Right lung (tissue), 5 donors: ENCODE measurements around the gene RBM20. TPM values are rescaled to one million over a fixed set of nuclear protein-coding genes. Genes with fewer than 3 reads are reported as not detected.

Experiments used
- DNase-seq, 2 donors: peaks; one replicate each; pipeline ENCODE4 v3.0.0-alpha.2; 2013
- polyA plus RNA-seq, 5 donors: library from polyadenylated mRNA; unstranded; fragments of 120-200 nt; gene quantifications; one replicate each; pipeline versions ENCODE4 v1.2.1 to v1.2.3, GENCODE V29; 2013; ENCODE audit warnings: inconsistent platforms in 1 of 5, low replicate concordance in 1 of 5; ENCODE audit not compliant: insufficient read length in 5 of 5, insufficient read depth in 1 of 5

Gene RBM20
- polyA plus RNA-seq, 5 donors = 1.1 to 1.6 (median 1.4) TPM

- DNase-seq = no peak
Observed at GRCh38 chr10:110870823-110871297, 226.7 kb downstream of the RBM20 start.

- peak; percentile 99 to 100 for DNase-seq
Observed at GRCh38 chr10:110871298-110872084, 227.4 kb downstream of the RBM20 start, which contains the start of gene PDCD4. Gene PDCD4 (plus strand): TSS chr10:110871928. CDS start chr10:110876028, 4,100 bp downstream.

GRCh38 chr10:110872145-110872983 lies 228.2 kb downstream of the RBM20 start:
- peak; percentile 87 to 89 for DNase-seq

DNA sequence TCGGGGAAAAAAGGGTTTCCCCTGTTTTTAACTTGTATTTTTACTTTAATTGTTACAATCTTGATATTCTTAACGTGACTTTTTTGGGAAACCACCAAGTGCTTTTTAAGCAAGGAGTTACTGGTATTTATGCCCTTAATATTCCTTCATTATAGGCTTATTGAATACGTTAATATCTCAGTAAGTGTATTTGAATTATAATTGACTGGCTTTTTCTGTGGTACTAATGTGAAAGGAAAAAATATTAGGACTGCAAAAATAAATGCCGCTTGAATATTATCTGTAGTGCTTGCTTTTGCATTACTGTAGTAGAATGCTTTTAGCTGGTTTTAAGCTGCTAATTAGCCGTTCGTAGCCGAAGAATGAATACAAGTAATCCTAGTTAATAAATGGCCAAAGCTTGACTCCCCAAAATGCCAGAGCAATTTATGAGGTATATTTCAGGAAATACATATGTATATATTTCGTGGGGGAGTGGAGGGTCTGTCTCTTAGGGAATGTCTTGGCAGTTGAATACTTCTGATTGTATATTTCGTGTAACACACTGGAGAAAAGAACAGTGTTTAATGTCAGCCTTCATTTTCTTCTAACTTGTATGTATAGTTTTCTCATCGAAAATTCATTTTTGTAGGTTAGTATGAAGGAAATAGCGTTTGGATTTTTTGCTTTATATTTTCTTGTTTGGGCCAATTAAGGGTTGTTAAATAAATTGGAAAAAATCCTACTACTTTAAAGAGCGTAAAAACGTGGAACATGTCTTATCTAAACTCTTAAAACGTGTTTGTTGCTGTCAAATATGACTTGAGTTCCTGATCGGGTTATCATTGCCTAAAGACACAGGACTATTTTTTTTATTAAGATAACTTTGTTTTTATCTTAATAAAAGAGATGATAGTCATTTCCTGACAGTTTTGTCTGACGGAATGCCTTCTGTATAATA lies 229.1 kb downstream of the RBM20 start:
- DNase-seq = peak; percentile 31 to 36

DNA sequence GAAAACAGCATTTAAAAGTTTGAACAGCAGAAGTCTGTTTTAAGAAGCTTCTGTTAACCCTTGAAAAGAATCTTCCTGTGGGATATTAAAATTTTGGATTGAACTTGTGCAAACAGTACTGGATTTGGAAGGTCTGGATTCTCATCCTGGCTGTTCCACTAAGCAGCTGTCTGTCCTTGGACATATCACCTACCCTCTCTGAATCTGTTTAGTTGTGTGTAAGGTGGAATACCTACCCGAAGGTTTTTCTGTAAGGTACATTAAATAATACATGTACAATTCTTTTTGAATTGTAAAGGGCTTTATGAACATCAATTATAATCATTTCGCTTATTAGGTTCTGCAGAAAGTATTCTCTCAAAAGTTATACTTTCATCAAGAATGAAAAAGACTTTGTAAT lies 229.8 kb downstream of the RBM20 start:
- no peak for DNase-seq

DNA sequence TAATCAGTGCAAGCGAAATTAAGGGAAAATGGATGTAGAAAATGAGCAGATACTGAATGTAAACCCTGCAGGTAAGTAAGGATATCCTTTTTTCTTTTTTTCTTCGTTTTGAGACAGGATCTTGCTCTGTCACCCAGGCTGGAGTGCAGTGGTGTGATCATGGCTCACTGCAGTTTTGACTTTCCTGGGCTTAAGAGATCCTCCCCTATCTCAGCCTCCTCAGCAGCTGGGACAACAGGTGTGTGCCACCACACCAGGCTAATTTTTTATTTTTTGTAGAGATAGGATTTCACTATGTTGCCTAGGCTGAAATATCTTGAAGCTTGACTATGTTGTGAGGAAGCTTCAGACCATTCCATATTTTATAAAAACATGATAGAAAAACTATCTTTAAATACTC lies 231.9 kb downstream of the RBM20 start:
- DNase-seq = no peak

GRCh38 chr10:110876788-110877187 lies 232.7 kb downstream of the RBM20 start:
- DNase-seq = no peak

- DNase-seq = no peak
Observed at GRCh38 chr10:110880012-110880411, 235.9 kb downstream of the RBM20 start.

GRCh38 chr10:110881247-110881646 lies 237.1 kb downstream of the RBM20 start:
- DNase-seq = no peak

DNA sequence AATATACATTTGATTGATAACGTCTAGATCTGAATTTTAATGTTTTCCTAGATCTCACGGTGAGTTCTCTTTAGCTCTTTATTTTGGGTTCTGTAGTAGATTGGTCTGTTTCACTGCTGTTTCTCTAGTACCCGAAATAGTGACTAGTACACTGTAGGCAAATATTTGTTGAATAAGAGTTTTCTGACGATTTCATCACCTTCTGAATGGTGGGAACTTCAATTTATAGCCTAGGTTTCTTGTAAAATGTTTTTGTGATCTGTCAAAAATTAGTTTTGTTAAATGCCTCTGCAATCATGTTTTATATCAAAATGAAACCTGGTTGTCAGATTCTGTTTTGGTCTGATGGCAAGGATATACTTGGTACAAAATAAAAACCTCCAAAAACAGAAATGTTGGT lies 237.8 kb downstream of the RBM20 start:
- DNase-seq = no peak

DNA sequence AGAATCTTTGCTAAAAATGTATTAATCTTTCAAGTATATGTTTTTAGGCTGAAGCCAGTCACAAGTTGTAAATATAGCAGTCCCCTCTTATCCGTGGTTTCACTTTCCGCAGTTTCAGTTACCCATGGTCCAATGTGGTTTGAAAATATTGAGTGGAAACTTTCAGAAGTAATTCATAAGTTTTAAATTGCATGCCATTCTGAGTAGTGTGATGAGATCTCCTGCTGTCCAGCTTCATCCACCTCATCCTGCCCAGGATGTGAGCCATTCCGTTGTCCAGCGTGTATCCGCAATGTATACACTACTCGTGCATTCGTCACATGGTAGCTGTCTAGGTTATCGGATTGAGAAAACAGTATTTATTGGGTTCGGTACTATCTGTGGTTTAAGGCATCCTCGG lies 239.8 kb downstream of the RBM20 start:
- DNase-seq = no peak

GRCh38 chr10:110885932-110886674 lies 242.0 kb downstream of the RBM20 start:
- DNase-seq = no peak

DNA sequence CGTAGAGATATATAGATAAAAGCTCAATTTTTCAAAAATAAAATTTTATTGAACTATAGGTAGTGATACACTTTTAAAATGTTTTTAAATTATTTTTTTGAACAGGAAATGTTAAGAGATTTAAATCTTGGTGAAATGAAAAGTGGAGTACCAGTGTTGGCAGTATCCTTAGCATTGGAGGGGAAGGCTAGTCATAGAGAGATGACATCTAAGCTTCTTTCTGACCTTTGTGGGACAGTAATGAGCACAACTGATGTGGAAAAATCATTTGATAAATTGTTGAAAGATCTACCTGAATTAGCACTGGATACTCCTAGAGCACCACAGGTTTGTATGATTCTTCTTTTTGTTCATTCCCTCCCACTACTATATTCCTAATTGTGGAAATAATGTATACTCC lies 243.4 kb downstream of the RBM20 start:
- DNase-seq = no peak

Other genes with a start within 250 kb of the RBM20 start
- gene DUSP5, start 146.4 kb upstream of the RBM20 start, polyA plus RNA-seq = 10 to 100 TPM in 4 of 5 donors, 1 to 10 TPM in 1; 9.9 to 19.8 (median 16.7) TPM
- gene SMC3, start 76.6 kb upstream of the RBM20 start, polyA plus RNA-seq = 10 to 100 TPM; 55.6 to 98.5 (median 83.7) TPM
- gene PDCD4, start 227.6 kb downstream of the RBM20 start, polyA plus RNA-seq = 100 to 1,000 TPM; 182 to 290 (median 232) TPM